ENCODE results near the gene PCDHA13. TPM values are rescaled to one million over a fixed set of nuclear protein-coding genes. Genes with fewer than 3 reads are reported as not detected.

PCDHA13 gene
- total and polyA plus RNA-seq, 10 of the 15 experiments (the other 5 are each of a cell fraction or from before 2014, with no cell fraction given) = not detected

GRCh38 chr5:140835622-140836510 is 46.1 kb upstream of the PCDHA13 start:
- SMC1A ChIA-PET (ENCODE audit: uncharacterized antibody, unreplicated experiment) = no interaction called here
- POLR2A ChIA-PET = no interaction called here
- FAIRE-seq = no peak
- CTCF ChIA-PET = no interaction called here
- Histone ChIP-seq H3K9ac (ENCODE audit: control insufficient read depth, insufficient read depth, low read length) (no peak overlapping the region), H3K27me3 (replicated peaks in 1 of 2; ENCODE audit: control insufficient read depth in 2 of 2, insufficient read depth in 2 of 2, low read length in 1 of 2) (no peaks in the 10 kb centered on the region), H3K27ac (ENCODE audit: control insufficient read depth, insufficient read depth) (no peak overlapping the region), H3K4me3 (no peak overlapping the region), H3K36me3 (ENCODE audit: control insufficient read depth in 2 of 2, insufficient read depth in 2 of 2, low read length in 1 of 2) (no peaks in the 10 kb centered on the region), H4K20me1 (ENCODE audit: control insufficient read depth, insufficient read depth) (no peaks in the 10 kb centered on the region), H2AFZ (ENCODE audit: control insufficient read depth, low read depth, low read length) (no peak overlapping the region), H3K4me1 (ENCODE audit: control insufficient read depth, insufficient read depth, low read length) (no peaks in the 10 kb centered on the region), H3K9me3 (replicated peaks; ENCODE audit: control insufficient read depth, insufficient read depth, low read length) (no peaks in the 10 kb centered on the region; the same call in 2 of the 3 replicates), H3K79me2 (ENCODE audit: control insufficient read depth, insufficient read depth, low read length) (no peaks in the 10 kb centered on the region), H3K4me2 (ENCODE audit: control insufficient read depth, insufficient read depth) (no peak overlapping the region)
- ATAC-seq = no peak
- no peak for DNase-seq (ENCODE audit: low read depth, low spot score)
- 88% methylated on average over 75 of the region's 103 CpGs for WGBS (ENCODE audit: insufficient coverage, insufficient replicate concordance, low lambda C conversion rate, missing lambda C conversion rate)
- intact Hi-C loops (cut with micrococcal nuclease; ENCODE audit: unreplicated experiment) (no loop called here), in situ Hi-C loops (cut with MboI) (no loop called here)
- BruUV-seq (replicated peaks) = no TSS peak
- RAD21 ChIA-PET (ENCODE audit: unreplicated experiment) = no interaction called here
- TF ChIP-seq SIN3A (IDR thresholded peaks at IDR 0.05; ENCODE audit: low read depth, low read length) = no peak
- TF ChIP-seq ASH2L (IDR thresholded peaks at IDR 0.05; ENCODE audit: borderline replicate concordance, low read depth) = no peak
- no peak for TF ChIP-seq CUX1 (IDR thresholded peaks at IDR 0.05; ENCODE audit: insufficient replicate concordance, low read depth, low read length)
- no peak for TF ChIP-seq POLR2A (IDR thresholded peaks at IDR 0.05; ENCODE audit: low read depth, low read length)
- TF ChIP-seq ELK1 (IDR thresholded peaks at IDR 0.05; ENCODE audit: low read depth, low read length) = no peak
- no peak for TF ChIP-seq ESRRA (IDR thresholded peaks at IDR 0.05; ENCODE audit: low read length)
- TF ChIP-seq IRF4 (IDR thresholded peaks at IDR 0.05; ENCODE audit: low read depth, low read length) = no peak
- no peak for TF ChIP-seq KAT2A (conservative IDR thresholded peaks at IDR 0.05; ENCODE audit: control insufficient read depth, low read depth, low read length)
- TF ChIP-seq CHD2 (IDR thresholded peaks at IDR 0.05; ENCODE audit: borderline replicate concordance, low read depth, low read length) = no peak
- no peak for TF ChIP-seq CTCF (IDR thresholded peaks at IDR 0.05 in 2 of 3, conservative IDR thresholded peaks at IDR 0.05 in 1 of 3; ENCODE audit: control insufficient read depth in 2 of 3, extremely low read depth in 1 of 3, insufficient read depth in 1 of 3, low read depth in 3 of 3, low read length in 3 of 3)
- no peak for TF ChIP-seq RFX5 (IDR thresholded peaks at IDR 0.05; ENCODE audit: low read depth, low read length)
